ENCODE data around the gene BTRC.
"Not testable (repeated sequence)": the region's sequence is repeated elsewhere in the genome, so short reads cannot be mapped to it uniquely, and the experiment has no call there.

BTRC gene

DNA sequence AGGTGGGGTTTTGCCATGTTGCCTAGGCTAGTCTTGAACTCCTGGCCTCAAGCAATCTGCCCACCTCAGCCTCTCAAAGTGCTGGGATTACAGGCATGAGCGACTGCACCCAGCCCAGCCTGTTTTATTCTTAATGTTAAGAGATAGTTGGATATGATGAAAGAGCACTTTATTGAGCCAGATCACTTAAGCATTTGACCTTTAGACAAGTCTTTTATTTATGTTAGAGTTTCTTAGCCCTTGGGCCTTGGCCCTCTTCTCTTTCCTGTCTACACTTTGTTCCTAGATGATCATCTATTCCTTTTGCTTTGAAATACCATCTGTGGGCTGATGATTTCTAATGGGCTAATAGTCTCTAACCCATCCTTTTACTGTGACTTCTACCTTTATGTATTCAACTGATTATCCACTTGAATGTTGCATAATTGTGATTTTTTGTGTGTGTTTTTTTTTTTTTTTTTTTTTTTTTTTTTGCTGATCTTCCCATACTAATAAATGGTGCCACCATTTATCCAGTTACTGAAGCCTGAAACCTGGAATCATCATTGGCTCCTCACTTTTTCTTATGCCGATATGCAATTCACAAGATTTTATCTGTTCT lies 34.8 kb downstream of the BTRC start:
- DNase-seq: no peak

DNA sequence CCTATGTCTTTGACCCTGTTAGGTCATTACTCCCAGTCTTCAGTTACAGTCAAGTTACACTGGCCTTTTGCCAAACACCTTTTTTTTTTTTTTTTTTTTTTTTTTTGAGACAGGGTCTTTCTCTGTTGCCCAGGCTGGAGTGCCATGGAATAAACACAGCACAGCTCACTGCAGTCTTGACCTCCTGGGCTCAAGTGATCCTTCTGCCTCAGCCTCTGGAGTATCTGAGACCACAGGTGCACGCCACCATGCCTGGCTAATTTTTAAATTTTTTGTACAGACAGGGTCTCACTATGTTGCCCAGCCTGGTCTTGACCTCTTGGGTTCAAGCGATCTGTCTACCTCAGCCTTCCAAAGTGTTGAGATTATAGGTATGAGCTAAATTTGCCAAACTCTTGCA lies 35.6 kb downstream of the BTRC start:
- not testable (repeated sequence) for DNase-seq

DNA sequence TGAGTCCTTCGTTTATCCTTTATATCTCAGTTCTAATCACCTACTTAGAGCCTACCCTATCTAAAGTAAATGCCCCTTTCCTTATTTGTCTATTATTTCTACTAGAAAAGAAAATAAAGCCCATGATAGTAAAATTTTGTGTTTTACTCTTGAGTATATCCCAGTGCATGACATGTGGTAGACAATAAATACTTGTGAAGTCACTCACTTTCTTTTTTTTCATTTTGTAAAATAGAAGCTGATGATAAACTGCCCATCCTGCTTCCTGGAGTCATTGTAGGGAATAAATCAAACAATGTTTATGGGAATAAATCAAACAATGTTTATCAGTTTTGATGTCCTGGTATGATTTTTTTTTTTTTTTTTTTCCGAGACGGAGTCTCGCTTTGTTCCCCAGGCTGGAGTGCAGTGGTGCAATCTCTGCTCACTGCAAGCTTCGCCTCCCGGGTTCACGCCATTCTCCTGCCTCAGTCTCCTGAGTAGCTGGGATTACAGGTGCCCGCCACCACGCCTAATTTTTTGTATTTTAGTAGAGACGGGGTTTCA lies 36.1 kb downstream of the BTRC start:
- no peak for DNase-seq

DNA sequence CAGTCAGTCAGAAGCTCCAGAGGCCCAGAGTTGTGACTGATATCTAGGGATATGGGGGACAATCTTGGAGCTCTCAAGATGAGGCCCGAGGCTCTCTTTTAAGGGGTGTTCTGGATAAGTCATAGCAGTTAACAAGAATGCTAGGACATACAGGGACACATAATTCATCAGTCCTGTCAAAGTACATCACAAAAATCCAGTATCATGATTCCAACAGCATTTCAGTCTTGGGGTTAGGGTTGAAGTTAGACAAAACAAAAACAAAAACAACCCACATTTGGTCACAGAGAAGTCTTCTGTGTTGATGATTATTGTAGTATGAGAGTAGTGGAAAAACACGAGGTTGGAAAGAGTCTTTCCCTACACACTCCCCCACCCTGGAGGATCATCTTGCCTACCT lies 39.4 kb downstream of the BTRC start:
- DNase-seq: no peak

DNA sequence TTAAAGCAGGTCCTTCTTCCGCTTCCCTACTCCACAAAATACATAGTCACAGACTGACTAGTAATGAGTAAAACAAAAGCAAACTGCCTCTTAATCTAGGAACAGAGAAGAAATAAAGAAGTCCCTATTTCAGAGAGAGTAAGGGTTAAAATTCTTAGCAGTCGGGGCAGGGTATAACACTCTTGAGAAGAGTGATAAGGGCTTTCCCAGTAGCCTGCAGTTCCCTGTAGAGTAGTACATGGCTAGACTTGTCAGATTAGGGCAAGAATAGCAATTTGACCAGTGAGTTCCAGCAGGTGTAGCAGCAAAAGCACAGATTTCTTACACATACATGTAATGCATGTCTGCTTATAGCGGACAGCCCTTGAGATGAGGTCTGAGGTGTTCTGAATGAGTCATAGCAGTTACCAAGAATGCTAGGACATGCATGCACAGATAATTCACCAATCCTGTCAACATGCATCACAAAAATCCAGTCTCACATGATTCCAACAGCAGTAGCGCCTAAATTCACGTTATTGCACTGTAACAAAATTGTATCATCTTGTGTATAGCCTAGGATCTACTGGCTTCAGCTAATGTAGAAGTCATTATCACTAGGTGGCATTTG lies 40.7 kb downstream of the BTRC start:
- no peak for DNase-seq

DNA sequence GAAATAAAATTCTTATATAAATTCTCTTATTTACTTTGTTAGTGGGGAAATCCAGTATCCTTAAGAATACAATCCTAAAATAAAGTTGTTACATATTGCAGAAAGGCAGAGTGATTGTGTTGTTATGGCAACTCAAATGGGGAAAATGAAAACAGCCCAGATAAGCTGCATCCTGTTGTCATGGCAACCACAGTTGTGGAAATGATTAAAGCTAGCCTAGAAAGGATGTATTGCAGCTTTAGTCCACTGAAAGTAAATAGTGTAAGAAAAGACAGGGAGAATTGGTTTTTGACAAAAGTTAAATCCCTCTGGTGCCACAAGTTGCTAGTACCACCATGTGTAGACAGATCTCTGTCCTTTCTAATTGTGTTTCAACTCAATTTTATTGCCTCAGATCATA lies 43.2 kb downstream of the BTRC start:
- peak; percentile 22 to 75 for DNase-seq

DNA sequence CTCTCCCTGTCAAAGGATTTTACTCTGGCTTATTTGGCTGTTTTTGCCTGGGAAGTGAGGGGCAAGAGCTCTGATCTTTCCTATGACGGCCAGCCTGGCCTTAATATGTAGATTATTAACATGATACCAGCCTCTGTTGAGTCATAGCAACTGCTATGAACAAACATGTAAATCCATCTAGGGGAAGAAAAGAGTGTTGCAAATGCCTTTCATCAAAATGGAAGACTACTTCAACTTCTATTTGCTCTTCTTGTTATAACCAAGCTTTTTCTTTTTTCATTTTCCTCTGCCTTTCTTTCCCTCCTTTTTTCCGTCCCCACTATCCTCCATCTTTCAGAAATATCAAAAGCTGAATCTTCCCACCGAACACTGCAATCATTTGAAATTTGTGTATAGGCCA lies 46.6 kb downstream of the BTRC start:
- no peak for DNase-seq

DNA sequence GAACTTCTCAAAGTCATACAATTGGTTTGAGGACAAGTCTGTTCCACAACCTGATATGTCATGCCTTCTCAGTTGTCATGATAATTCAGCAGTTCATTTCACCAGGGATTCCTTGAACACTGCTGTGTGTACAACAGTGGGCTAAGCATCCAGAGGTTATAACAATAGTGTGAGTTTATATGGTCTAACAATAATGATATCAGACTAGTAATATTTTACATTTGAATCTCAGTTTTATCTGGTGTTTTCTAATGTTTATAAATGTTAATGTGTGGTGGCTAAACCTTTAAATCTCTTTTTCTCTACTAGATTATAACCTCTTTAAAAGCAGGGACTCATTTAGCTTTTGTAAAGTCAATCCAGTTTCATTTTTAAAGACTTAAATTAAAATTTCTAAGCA lies 48.7 kb downstream of the BTRC start:
- DNase-seq: no peak

DNA sequence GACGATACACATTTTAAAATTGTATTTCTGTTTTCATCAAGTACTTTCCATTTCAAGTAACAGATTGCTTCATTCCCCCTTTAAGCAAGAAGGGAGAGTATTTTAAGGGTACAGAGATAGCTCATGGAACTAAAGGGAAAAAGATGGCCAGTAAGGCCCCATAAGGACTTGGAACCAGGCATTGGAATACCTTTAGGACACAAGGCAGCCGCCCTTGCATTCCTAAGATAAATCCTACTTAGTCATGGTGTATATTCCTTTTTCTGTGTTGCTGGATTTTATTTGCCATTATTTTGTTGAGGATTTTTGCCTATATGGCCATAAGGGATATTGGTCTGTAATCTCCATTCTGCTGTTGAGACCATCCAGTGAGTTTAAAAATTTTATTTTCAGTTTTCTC lies 49.2 kb downstream of the BTRC start:
- DNase-seq: no peak

DNA sequence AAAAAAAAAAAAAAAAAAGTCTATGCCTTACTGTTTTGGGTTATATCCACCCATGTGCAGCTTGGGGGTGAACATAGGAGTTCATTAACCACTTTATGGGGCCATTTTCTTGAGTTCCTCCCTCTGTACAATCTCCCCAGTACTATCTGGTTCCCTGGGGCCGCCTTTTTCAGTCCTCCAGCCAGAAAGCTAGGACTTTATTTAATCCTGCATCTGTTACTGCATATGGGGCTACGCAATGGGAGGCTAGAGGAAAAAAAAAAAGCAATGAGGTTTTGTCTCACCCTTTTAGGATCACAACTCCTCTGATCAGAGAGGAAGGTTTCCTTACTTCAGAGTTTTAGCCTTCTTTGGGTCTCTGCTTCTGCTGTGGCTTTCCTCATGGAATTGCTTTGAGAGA lies 51.0 kb downstream of the BTRC start:
- no peak for DNase-seq

DNA sequence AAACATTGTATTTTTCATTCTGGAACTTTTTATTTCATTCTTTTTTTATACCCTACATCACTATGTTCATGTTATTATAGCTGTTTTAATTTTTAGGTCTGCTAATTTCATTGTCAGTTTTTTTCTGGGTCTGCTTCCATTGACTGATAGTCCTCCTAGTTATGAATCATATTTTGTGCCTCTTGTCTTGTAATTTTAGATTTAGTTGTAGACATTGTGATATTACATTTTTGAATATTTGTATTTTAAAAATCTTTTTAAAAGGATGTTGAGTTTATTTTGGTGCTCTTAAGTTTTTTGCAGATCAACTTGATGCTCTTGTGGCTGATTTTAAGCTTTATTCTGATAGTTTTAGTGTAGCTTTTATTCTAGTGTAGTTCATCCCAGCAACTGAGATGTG lies 57.6 kb downstream of the BTRC start:
- no peak for DNase-seq

DNA sequence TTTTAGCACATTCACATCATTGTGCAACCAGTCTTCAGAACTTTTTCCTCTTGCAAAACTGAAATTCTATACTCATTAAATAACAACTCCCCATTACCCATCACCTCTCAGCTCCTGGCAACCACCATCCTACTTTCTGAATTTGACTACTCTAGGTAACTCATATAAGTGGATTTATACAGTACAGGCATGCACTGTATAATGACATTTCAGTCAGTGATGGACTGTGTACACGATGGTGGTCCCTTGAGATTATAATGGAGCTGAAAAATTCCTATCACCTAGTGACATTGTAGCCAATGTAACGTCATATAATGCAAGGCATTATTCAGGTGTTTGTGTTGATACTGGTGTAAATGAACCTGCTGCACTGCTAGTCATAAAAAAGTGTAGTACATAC lies 60.1 kb downstream of the BTRC start:
- no peak for DNase-seq

DNA sequence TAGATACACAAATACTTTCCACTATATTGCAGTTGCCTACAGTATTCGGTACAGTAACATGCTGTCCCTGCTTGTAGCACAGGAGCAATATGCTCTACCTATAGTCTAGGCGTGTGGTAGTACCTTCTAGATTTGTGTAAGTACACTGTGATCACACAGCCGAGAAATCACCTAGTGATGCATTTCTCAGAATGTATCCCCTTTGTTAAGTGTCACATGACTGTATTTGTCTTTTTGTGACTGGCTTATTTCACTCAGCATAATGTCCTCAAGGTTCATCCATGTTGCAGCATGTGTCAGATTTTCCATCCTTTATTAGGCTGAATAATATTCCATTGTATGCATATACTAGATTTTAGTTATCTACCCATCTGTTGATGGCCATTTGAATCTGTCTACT lies 61.9 kb downstream of the BTRC start:
- DNase-seq: no peak

DNA sequence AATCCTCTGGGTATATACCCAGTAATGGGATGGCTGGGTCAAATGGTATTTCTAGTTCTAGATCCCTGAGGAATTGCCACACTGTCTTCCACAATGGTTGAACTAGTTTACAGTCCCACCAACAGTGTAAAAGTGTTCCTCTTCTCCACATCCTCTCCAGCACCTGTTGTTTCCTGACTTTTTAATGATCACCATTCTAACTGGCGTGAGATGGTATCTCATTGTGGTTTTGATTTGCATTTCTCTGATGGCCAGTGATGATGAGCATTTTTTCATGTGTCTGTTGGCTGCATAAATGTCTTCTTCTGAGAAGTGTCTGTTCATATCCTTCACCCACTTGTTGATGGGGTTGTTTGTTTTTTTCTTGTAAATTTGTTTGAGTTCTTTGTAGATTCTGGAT lies 68.0 kb downstream of the BTRC start:
- DNase-seq: not testable (repeated sequence)

DNA sequence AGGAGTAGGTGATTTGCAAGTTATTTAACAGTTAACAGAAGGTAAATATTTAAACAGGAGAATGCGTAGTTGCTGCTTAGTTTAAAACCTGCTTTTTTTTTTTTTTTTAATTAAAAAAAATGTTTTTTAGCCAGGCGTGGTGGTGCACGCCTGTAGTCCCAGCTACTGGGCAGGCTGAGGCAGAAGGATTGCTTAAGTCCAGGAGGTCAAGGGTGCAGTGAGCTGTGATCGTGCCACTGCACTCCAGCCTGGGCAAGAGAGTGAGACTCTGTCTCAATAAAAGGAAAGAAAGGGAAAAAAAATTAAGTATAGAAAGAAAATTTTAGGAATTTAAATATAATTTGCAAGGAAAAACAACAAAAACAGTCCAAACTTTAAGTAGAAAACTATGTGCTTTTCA lies 71.6 kb downstream of the BTRC start:
- DNase-seq: no peak

DNA sequence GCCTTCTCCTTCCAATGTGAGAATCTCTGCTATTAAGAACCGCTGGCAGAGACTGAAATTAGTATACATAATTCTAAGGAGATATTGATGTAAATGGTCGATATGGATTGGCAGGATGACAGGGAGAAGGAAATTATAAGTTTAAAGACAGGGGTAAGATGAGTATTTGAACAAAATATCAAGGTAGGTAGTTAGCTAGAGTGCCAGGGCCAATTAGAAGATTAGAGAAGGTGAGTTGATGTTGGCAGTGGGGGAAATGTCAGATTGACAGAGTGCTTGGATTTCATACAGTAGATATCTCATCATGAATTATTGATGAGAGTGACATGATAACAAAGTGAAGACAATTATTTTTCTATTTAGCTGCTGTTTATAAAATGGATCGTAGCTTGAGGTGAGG lies 74.1 kb downstream of the BTRC start:
- no peak for DNase-seq

DNA sequence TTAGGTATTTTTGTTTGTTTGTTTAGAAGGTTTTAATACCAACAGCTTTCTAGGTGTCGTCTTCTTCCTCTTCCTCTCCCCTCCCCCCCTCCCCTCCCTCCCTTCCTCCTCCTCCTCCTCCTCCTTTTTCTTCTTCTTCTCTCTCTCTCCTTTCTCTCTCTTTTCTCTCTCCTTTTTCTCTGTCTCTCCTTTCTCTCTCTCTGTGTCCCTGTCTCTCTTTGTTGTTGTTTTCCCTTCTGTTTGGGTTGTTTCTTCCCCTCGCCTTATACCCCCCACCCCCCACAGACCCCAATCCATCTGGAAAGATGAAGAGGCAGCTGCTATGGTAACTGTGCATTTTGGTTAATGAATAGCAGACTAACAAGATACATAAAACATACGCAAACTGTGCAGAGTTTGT lies 75.5 kb downstream of the BTRC start:
- DNase-seq: no peak

DNA sequence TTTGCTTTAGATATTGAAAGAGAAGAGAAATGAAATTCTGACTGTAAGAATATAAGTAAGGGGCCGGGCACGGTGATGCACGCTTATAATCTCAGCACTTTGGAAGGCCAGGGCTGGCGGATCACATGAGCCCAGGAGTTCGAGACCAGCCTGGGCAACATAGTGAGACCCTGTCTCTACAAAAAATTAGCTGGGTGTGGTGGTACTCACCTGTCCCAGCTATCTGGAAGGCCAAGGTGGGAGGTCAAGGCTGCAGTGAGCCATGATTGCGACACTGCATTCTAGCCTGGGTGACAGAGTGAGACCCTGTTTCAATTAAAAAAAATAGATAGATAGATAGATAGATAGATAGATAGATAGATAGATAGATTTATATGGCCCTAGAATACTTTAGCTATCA lies 82.3 kb downstream of the BTRC start:
- DNase-seq: no peak

DNA sequence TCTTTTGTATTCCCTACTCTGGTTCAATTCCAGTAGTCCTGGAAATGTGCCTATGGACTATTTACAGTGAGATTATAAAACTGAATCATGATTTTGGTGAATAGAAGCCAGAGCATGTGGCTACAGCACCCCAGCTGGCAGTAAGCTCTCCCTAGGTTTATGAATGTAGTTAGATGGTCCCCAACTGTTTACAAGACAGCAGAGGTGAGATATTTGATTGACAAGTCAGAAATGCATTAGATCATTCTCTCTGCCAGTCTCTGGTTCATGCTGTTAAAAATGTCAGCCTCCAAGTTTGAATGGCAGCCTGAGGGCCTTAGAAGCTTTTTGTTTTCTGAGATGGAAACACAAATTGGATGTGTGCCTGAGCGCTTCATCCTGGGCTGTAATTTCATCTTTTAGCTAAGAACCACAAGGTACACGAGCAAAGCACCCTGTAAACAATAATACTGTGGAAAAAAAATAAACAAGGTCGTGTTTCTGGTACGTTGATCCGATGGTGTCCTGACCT lies 85.0 kb downstream of the BTRC start:
- no peak for DNase-seq

DNA sequence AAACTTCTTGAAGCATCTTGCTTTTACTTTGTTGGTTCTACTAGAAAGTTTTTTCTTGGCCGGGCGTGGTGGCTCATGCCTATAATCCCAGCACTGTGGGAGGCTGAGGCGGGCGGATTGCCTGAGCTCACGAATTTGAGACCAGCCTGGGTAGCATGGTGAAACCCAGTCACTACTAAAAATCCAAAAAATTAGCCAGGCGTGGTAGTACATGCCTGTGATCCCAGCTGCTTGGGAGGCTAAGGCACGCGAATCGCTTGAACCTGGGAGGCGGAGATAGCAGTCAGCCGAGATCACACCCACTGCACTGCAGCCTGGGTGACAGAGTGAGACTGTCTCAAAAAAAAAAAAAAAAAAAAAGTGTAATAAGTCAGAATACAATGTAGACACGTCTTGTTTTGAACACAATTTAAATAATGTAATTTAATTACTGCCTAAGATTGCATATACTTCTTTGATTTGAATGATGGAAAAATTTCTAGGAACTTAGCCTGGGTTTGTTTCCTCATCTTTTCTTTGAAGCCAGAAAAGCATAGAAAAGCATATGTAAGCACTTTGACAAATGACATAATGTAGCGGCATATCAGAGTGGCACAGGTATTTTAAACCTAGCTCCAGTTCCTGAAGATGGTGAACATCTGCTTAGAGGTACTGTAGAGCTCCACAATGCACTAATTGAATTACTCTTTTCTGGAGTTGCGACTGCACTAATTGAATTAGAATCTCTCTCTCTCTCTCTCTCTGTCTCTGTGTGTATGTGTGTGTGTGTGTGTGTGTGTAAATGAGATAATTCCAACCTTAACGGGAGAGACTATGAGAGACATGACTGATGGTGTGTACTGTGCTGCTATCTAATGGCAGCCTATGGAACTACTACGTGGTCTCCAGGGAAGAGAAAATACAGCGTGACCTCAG lies 87.8 kb downstream of the BTRC start:
- peak; percentile 8 to 44 for DNase-seq

DNA sequence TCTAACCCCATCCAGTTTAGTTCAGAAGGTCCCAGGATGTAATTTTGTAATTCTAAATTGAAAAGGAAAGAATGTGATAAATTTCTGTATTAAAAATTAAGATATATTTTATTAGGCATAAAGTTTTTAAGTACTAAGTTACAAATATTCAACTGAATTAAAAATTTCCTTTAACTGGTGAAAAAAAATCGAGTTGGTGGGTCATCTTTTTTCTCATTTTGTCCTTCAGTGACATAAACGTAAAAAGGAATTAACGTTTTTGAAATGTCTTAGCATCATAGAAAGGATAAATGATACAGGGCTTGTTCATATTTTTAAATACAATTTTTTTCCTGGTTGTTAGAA lies 88.5 kb downstream of the BTRC start:
- no peak for DNase-seq

DNA sequence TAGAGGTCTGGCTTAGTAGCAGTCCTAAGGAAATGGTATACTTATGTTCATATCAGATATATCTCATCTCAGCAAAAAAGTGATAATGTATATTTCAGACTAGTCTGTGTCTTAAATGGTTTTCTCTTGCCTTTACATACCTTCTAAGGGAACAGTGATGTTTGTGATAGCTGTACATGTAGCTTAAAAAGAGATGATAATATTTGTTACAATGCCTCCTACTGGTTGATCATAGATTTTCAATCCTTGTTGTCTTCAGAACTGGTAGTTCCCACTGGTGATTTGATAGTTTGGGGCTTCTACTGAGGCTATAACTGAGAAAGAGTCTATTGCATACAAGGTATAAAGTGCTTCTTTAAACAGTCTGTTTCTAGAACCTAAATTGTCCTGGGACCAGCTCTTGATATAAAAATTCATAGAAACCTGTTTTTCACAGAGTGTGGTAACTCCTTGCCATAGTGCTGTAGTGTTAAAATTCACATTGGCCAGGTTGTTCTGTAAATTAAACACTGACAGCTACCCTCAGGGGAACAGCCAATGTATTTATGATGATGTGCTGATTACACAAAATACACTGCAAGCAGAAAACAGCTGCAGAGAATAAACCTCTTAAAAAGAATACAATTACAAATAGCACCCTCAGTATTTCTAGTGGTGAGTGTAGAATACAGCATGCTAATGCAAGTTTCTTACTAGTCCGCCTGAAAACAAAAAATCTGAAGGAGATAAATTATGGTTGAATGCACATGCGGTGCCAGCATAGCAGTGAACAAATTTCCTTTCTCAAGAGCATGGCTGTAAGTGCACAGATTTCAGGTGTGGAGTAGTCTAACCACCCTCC lies 90.3 kb downstream of the BTRC start:
- DNase-seq: peak in 1 of 2 donors; percentile 12

DNA sequence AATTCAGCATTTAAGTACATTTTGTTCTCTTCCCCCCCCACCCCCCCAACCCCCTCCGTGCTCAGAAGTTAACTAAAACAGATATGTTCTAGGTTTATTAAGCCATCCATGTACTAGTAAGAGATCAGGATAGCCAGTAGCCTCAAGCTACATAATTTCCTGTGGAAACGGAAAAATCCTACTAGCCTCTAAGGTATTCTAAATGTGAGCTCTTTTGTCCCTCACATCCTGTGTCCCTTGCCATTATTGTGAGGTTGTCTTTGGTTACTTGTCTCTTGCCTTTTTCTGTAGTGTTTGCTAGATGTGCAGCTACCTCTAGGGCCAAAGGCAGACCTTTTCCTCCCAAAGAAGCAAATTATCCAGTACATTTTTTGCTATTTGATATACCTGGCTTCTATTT lies 92.1 kb downstream of the BTRC start:
- no peak for DNase-seq
